Spleen (tissue), 7 donors: ENCODE results near the gene PARN.

Experiments
- CTCF ChIP-seq, 11 experiments: fragments of 200-600 bp in 7 of 11; fragments of 450-650 bp in 4 of 11; sonication (generic) in 4 of 11; IDR thresholded peaks in 8 of 11; conservative IDR thresholded peaks in 3 of 11; 1 replicate in 7 of 11; 2 replicates in 4 of 11; pipeline versions ENCODE4 v1.4.0 to v1.8.0; 2016 to 2021; ENCODE audit warnings: antibody characterized with exemption in 11 of 11, inconsistent platforms in 4 of 11, mild to moderate bottlenecking in 1 of 11
- POLR2A ChIP-seq, 3 donors: fragments of 450-650 bp; IDR thresholded peaks; one replicate each; pipeline ENCODE4 v1.5.1; 2017; ENCODE audit warnings: antibody characterized with exemption in 3 of 3, mild to moderate bottlenecking in 1 of 3
- donor health status: DM: no; HTN: no; CAD: no; lungs with moderate emphysema.
- donor health status: DM: no; HTN: no; CAD: no.
- donor health status: DM: no; HTN: no; CAD: no.

- TF ChIP-seq CTCF (IDR thresholded peaks at IDR 0.05 in 8 of 11, conservative IDR thresholded peaks at IDR 0.05 in 3 of 11) (no peak), POLR2A (IDR thresholded peaks at IDR 0.05) (no peak)
Measured at GRCh38 chr16:14510939-14511799, 118.9 kb downstream of the PARN start.
